ENCODE results near the gene A3GALT2. TPM values are rescaled to one million over a fixed set of nuclear protein-coding genes. Genes with fewer than 3 reads are reported as not detected.

A3GALT2 gene
- polyA plus RNA-seq, 1 donor from 2014 or later, result 0.35 TPM

DNA sequence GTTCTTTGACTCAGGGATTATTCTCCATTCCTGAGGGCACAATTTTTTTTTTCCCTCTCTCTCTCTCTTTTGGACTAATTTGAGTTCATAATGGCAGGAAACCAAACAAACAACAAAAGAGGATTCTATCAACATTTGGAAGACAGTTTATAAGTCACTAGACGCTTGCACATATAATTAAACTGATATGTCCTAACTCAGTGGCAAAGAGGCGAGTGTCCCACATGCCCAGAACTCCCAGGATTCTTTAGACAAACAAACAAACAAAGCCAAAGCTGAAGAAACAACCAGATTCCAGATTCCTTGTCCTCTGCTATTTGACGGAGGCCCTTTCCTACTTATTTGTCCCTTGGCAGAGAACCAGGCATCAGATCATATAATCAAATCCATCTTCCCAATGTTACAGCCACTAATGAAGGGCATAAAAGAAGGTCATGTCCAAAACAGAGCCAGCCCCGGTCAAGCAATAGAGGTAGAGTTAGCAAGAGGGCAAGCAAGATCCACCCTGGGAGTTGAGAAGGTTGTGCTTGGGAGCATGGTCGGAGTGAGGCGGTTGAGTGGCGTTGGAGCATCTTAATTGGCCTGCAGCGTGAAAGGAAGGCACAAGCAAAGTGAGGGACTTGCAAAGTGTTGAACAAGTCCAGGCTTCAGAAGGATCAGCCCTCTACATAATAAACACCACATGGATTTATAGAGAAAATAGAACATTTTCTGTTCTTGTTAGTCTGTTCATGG lies 34.3 kb downstream of the A3GALT2 start:
- H3K27me3 ChIP-seq (ENCODE audit: insufficient read depth, low read depth, low read length), result no peaks in the 10 kb centered on the region
- no peaks in the 10 kb centered on the region for H3K79me2 ChIP-seq (replicated peaks; ENCODE audit: insufficient read depth, low read length)
- no peak overlapping the region for H3K9ac ChIP-seq (ENCODE audit: low read length)
- H2AFZ ChIP-seq (ENCODE audit: low read depth, low read length), result no peak overlapping the region
- no peak overlapping the region for H3K4me3 ChIP-seq (ENCODE audit: low read length)
- H3K4me2 ChIP-seq (ENCODE audit: low read length), result no peak overlapping the region
- no peak overlapping the region for H3K27ac ChIP-seq (ENCODE audit: low read length)
- TF ChIP-seq, protein P1, sequence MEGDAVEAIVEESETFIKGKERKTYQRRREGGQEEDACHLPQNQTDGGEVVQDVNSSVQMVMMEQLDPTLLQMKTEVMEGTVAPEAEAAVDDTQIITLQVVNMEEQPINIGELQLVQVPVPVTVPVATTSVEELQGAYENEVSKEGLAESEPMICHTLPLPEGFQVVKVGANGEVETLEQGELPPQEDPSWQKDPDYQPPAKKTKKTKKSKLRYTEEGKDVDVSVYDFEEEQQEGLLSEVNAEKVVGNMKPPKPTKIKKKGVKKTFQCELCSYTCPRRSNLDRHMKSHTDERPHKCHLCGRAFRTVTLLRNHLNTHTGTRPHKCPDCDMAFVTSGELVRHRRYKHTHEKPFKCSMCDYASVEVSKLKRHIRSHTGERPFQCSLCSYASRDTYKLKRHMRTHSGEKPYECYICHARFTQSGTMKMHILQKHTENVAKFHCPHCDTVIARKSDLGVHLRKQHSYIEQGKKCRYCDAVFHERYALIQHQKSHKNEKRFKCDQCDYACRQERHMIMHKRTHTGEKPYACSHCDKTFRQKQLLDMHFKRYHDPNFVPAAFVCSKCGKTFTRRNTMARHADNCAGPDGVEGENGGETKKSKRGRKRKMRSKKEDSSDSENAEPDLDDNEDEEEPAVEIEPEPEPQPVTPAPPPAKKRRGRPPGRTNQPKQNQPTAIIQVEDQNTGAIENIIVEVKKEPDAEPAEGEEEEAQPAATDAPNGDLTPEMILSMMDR (IDR thresholded peaks at IDR 0.05; ENCODE audit: poor library complexity, severe bottlenecking), result no peak
- no peaks in the 10 kb centered on the region for H3K9me2 ChIP-seq (ENCODE audit: insufficient read depth, low read length)
- no peaks in the 10 kb centered on the region for H4K20me1 ChIP-seq (ENCODE audit: insufficient read depth)
- peaks cover 3% of the 10 kb centered on the region for H3K36me3 ChIP-seq (ENCODE audit: insufficient read depth, low read length)
- H3F3A ChIP-seq (ENCODE audit: insufficient read depth, low read length, poor library complexity, severe bottlenecking), result no peaks in the 10 kb centered on the region
- H3K9me3 ChIP-seq (ENCODE audit: low read length), result no peaks in the 10 kb centered on the region

DNA sequence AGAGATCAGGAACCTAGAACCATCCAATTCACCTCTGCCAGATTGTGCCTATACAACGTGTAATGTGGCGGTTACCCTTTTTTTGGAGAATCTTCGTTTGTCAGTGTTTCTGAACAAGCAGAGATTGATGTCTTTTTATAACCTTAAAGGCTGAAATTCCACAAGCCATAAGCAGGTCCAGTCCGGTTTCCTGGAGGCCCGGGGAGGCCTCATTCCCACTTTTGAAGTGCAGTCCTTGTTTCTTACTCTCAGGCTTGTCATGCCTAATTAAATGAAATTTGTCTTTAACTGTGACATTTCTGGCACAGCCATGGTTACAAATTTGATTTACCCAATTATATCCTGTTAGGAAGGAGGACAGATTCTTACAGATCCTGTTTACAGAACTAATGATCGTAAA lies 36.8 kb downstream of the A3GALT2 start:
- Histone ChIP-seq H3F3A (ENCODE audit: insufficient read depth, low read length, poor library complexity, severe bottlenecking) (no peaks in the 10 kb centered on the region), H3K9ac (ENCODE audit: low read length) (no peak overlapping the region), H2AFZ (ENCODE audit: low read depth, low read length) (no peak overlapping the region), H3K9me2 (ENCODE audit: insufficient read depth, low read length) (no peaks in the 10 kb centered on the region), H3K79me2 (replicated peaks; ENCODE audit: insufficient read depth, low read length) (no peaks in the 10 kb centered on the region), H3K36me3 (ENCODE audit: insufficient read depth, low read length) (peaks cover 5% of the 10 kb centered on the region), H4K20me1 (ENCODE audit: insufficient read depth) (no peaks in the 10 kb centered on the region), H3K27ac (ENCODE audit: low read length) (no peak overlapping the region), H3K27me3 (ENCODE audit: insufficient read depth, low read depth, low read length) (no peaks in the 10 kb centered on the region), H3K9me3 (ENCODE audit: low read length) (no peaks in the 10 kb centered on the region), H3K4me3 (ENCODE audit: low read length) (no peak overlapping the region), H3K4me2 (ENCODE audit: low read length) (no peak overlapping the region)
- TF ChIP-seq EP300 (conservative IDR thresholded peaks at IDR 0.05; ENCODE audit: poor library complexity, severe bottlenecking) (no peak), MXI1 (conservative IDR thresholded peaks at IDR 0.05; ENCODE audit: poor library complexity, severe bottlenecking) (no peak)

DNA sequence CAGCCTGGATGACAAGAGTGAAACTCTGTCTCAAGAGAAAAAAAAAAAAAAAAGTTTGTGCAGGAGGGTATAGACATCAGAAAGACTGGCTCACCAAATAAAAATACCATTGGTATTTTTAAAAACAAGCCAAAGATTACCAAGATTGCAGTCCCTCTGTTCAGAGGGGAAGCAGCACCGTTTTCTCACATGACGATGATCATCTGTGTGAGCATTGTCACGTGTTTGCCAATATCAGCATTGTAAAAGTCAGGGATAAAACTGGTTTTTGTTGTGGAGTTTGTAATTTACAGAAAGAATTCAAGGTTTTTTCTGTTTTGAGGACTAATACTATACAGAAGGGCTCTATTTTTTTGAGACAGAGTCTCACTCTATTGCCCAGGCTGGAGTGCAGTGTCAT lies 38.1 kb downstream of the A3GALT2 start:
- H3K36me3 ChIP-seq (ENCODE audit: insufficient read depth, low read length), result peaks cover 5% of the 10 kb centered on the region
- no peak overlapping the region for H3K9ac ChIP-seq (ENCODE audit: low read length)
- no peaks in the 10 kb centered on the region for H4K20me1 ChIP-seq (ENCODE audit: insufficient read depth)
- no peaks in the 10 kb centered on the region for H3K79me2 ChIP-seq (replicated peaks; ENCODE audit: insufficient read depth, low read length)
- H3F3A ChIP-seq (ENCODE audit: insufficient read depth, low read length, poor library complexity, severe bottlenecking), result no peaks in the 10 kb centered on the region
- H3K4me3 ChIP-seq (ENCODE audit: low read length), result no peak overlapping the region
- TF ChIP-seq SMC3 (conservative IDR thresholded peaks at IDR 0.05; ENCODE audit: poor library complexity) (no peak), RAD21 (conservative IDR thresholded peaks at IDR 0.05) (no peak), MXI1 (conservative IDR thresholded peaks at IDR 0.05; ENCODE audit: poor library complexity, severe bottlenecking) (no peak), TAF1 (IDR thresholded peaks at IDR 0.05; ENCODE audit: low read depth) (no peak), POLR2AphosphoS5 (IDR thresholded peaks at IDR 0.05) (no peak), EZH2 (IDR thresholded peaks at IDR 0.05; ENCODE audit: borderline replicate concordance, insufficient read depth, low read length, poor library complexity, severe bottlenecking) (no peak), EP300 (conservative IDR thresholded peaks at IDR 0.05; ENCODE audit: poor library complexity, severe bottlenecking) (no peak)
- TF ChIP-seq, protein P1 (IDR thresholded peaks at IDR 0.05; ENCODE audit: poor library complexity, severe bottlenecking), result no peak
- TF ChIP-seq, protein P2, sequence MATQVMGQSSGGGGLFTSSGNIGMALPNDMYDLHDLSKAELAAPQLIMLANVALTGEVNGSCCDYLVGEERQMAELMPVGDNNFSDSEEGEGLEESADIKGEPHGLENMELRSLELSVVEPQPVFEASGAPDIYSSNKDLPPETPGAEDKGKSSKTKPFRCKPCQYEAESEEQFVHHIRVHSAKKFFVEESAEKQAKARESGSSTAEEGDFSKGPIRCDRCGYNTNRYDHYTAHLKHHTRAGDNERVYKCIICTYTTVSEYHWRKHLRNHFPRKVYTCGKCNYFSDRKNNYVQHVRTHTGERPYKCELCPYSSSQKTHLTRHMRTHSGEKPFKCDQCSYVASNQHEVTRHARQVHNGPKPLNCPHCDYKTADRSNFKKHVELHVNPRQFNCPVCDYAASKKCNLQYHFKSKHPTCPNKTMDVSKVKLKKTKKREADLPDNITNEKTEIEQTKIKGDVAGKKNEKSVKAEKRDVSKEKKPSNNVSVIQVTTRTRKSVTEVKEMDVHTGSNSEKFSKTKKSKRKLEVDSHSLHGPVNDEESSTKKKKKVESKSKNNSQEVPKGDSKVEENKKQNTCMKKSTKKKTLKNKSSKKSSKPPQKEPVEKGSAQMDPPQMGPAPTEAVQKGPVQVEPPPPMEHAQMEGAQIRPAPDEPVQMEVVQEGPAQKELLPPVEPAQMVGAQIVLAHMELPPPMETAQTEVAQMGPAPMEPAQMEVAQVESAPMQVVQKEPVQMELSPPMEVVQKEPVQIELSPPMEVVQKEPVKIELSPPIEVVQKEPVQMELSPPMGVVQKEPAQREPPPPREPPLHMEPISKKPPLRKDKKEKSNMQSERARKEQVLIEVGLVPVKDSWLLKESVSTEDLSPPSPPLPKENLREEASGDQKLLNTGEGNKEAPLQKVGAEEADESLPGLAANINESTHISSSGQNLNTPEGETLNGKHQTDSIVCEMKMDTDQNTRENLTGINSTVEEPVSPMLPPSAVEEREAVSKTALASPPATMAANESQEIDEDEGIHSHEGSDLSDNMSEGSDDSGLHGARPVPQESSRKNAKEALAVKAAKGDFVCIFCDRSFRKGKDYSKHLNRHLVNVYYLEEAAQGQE (IDR thresholded peaks at IDR 0.05; ENCODE audit: borderline replicate concordance), result no peak
- no peak overlapping the region for H3K27ac ChIP-seq (ENCODE audit: low read length)
- H3K27me3 ChIP-seq (ENCODE audit: insufficient read depth, low read depth, low read length), result no peaks in the 10 kb centered on the region
- H3K9me3 ChIP-seq (ENCODE audit: low read length), result no peaks in the 10 kb centered on the region
- no peaks in the 10 kb centered on the region for H3K9me2 ChIP-seq (ENCODE audit: insufficient read depth, low read length)
- H3K4me2 ChIP-seq (ENCODE audit: low read length), result no peak overlapping the region
- H2AFZ ChIP-seq (ENCODE audit: low read depth, low read length), result no peak overlapping the region
